Osteocyte (in vitro differentiated cells): Measurements from ENCODE around the gene ASIC5. TPM values are rescaled to one million over a fixed set of nuclear protein-coding genes. Genes with fewer than 3 reads are reported as not detected.

Source experiments
- DNase-seq: peaks from one replicate; pipeline ENCODE4 v3.0.0; 2021; ENCODE audit warnings: mixed read lengths; ENCODE audit not compliant: unreplicated experiment; ENCODE audit errors: extremely low spot score
- H3K27ac Mint-ChIP-seq: one replicate; pipeline ENCODE4 v1.8.0; 2021; ENCODE audit warnings: mild to moderate bottlenecking, mixed read lengths; ENCODE audit not compliant: unreplicated experiment
- H3K27me3 Mint-ChIP-seq: one replicate; pipeline ENCODE4 v1.8.0; 2021; ENCODE audit warnings: mixed read lengths; ENCODE audit not compliant: unreplicated experiment
- H3K36me3 Mint-ChIP-seq: one replicate; pipeline ENCODE4 v1.8.0; 2021; ENCODE audit warnings: mixed read lengths; ENCODE audit not compliant: unreplicated experiment
- H3K4me1 Mint-ChIP-seq: one replicate; pipeline ENCODE4 v1.8.0; 2021; ENCODE audit warnings: mixed read lengths; ENCODE audit not compliant: unreplicated experiment
- H3K4me3 Mint-ChIP-seq: one replicate; pipeline ENCODE4 v1.8.0; 2021; ENCODE audit warnings: mild to moderate bottlenecking, moderate library complexity, mixed read lengths; ENCODE audit not compliant: unreplicated experiment
- H3K9me3 Mint-ChIP-seq: one replicate; pipeline ENCODE4 v1.8.0; 2021; ENCODE audit warnings: mixed read lengths; ENCODE audit not compliant: unreplicated experiment
- long read RNA-seq: library from polyadenylated mRNA; unstranded; transcript quantifications from one replicate; pipeline ENCODE4 v2.0.0, GENCODE V29; 2021
- total RNA-seq: library from RNA; stranded (reverse); gene quantifications from 2 replicates; pipeline ENCODE4 v1.2.1, GENCODE V29; 2021
- TF ChIP-seq, protein P1 (sequence below): fragments of 200-600 bp; sonication (generic); IDR thresholded peaks from 2 replicates; pipeline ENCODE4 v1.5.0; 2021; ENCODE audit warnings: antibody characterized with exemption, mild to moderate bottlenecking, moderate library complexity

The ASIC5 gene, protein sequence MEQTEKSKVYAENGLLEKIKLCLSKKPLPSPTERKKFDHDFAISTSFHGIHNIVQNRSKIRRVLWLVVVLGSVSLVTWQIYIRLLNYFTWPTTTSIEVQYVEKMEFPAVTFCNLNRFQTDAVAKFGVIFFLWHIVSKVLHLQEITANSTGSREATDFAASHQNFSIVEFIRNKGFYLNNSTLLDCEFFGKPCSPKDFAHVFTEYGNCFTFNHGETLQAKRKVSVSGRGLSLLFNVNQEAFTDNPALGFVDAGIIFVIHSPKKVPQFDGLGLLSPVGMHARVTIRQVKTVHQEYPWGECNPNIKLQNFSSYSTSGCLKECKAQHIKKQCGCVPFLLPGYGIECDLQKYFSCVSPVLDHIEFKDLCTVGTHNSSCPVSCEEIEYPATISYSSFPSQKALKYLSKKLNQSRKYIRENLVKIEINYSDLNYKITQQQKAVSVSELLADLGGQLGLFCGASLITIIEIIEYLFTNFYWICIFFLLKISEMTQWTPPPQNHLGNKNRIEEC
- total RNA-seq: not detected in 2 replicates
- long read RNA-seq: 0 reads

DNA sequence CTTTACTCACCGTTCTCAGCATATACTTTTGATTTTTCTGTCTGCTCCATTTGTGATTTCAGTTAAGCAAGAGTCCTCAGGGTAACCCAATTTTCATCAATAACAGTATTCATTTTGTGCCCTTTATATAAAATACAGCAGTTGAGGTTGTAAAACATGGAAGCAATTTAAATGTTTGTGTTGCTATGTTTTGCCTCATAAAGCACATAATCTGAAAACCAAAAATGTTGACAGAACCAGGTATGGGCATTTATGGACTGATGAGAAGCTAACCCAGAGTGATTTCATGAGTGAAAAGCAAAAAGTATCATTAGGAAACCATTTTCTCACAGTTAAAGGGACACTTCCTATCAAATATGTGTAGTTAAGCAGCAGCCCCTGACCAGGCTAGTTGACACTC, at the start of gene ASIC5:
Gene ASIC5 (minus strand): TSS at position 101 of the 400 bp plus-strand sequence. CDS start 51 bp downstream, at position 50.
- Mint-ChIP-seq H3K4me1 (no peaks in the 10 kb centered on the region), H3K27ac (no peak within 1 kb of the TSS), H3K9me3 (peaks cover 4% of the 10 kb centered on the region), H3K27me3 (peaks cover 10% of the 10 kb centered on the region), H3K36me3 (peaks cover 3% of the 10 kb centered on the region), H3K4me3 (no peak within 1 kb of the TSS)
- TF ChIP-seq, protein P1, sequence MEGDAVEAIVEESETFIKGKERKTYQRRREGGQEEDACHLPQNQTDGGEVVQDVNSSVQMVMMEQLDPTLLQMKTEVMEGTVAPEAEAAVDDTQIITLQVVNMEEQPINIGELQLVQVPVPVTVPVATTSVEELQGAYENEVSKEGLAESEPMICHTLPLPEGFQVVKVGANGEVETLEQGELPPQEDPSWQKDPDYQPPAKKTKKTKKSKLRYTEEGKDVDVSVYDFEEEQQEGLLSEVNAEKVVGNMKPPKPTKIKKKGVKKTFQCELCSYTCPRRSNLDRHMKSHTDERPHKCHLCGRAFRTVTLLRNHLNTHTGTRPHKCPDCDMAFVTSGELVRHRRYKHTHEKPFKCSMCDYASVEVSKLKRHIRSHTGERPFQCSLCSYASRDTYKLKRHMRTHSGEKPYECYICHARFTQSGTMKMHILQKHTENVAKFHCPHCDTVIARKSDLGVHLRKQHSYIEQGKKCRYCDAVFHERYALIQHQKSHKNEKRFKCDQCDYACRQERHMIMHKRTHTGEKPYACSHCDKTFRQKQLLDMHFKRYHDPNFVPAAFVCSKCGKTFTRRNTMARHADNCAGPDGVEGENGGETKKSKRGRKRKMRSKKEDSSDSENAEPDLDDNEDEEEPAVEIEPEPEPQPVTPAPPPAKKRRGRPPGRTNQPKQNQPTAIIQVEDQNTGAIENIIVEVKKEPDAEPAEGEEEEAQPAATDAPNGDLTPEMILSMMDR: no peak
- no peak for DNase-seq

- Mint-ChIP-seq H3K27ac (no peak overlapping the region), H3K4me3 (no peak overlapping the region), H3K9me3 (no peaks in the 10 kb centered on the region), H3K36me3 (peaks cover 2% of the 10 kb centered on the region), H3K27me3 (peaks cover 33% of the 10 kb centered on the region), H3K4me1 (no peaks in the 10 kb centered on the region)
- DNase-seq: no peak
- TF ChIP-seq, protein P1: no peak
Measured at GRCh38 chr4:155914782-155915181, 48.7 kb upstream of the ASIC5 start.

GRCh38 chr4:155911905-155912304, 45.8 kb upstream of the ASIC5 start:
- no peaks in the 10 kb centered on the region for H3K9me3 Mint-ChIP-seq
- DNase-seq: no peak
- H3K4me3 Mint-ChIP-seq: no peak overlapping the region
- peaks cover 4% of the 10 kb centered on the region for H3K36me3 Mint-ChIP-seq
- H3K4me1 Mint-ChIP-seq: peaks cover 17% of the 10 kb centered on the region
- H3K27me3 Mint-ChIP-seq: peaks cover 31% of the 10 kb centered on the region
- TF ChIP-seq, protein P1: no peak
- no peak overlapping the region for H3K27ac Mint-ChIP-seq

DNA sequence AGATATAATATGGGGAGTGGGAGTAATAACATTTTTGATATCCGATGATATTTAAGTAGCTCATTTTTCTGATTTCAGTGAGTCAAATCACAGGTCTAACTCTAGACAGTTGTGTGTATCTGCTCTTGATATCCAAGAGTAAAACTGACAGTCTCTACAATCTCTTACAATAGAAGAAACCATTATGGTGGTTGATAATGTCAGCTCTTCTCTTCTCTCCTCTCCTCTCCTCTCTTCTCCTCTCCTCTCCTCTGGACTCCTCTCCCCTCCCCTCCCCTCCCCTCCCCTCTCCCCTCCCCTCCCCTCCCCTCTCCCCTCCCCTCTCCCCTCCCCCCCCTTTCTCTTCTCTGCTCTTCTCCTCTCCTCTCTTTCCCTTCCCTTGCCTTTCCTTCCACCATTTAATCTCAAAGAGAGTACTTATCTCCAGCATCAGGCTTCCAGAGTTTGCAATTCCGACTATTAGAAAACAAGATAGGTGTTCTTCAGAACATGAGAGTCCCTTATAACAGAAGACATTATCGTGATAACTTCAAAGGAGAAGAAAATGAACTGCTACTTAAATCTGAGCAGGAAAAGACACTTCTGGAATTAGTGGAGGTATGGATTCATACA, 43.6 kb upstream of the ASIC5 start:
- Mint-ChIP-seq H3K9me3 (no peaks in the 10 kb centered on the region), H3K27me3 (peaks cover 32% of the 10 kb centered on the region), H3K4me1 (peaks cover 22% of the 10 kb centered on the region), H3K27ac (no peak overlapping the region), H3K4me3 (no peak overlapping the region), H3K36me3 (peaks cover 2% of the 10 kb centered on the region)
- DNase-seq: no peak
- TF ChIP-seq, protein P1: no peak
